Measurements from ENCODE around the gene CDH4. TPM values are rescaled to one million over a fixed set of nuclear protein-coding genes. Genes with fewer than 3 reads are reported as not detected.

Gene CDH4
- total RNA-seq, 2 donors from 2014 or later, result 0.07 to 0.94 TPM

- Histone ChIP-seq H3K36me3 (no peaks in the 10 kb centered on the region), H3K4me3 (no peak overlapping the region), H3K27me3 (no peaks in the 10 kb centered on the region), H3K4me1 (no peaks in the 10 kb centered on the region), H3K9me3 (no peaks in the 10 kb centered on the region), H3K27ac (no peak overlapping the region)
- DNase-seq (ENCODE audit: low spot score), result no peak
- no peak for TF ChIP-seq CTCF (IDR thresholded peaks at IDR 0.05)
Measured at GRCh38 chr20:61809006-61809770, 557.1 kb downstream of the CDH4 start.

GRCh38 chr20:61810066-61810737 lies 558.1 kb downstream of the CDH4 start:
- no peak for TF ChIP-seq CTCF (IDR thresholded peaks at IDR 0.05)

GRCh38 chr20:61810738-61811135 lies 558.7 kb downstream of the CDH4 start:
- no peak for TF ChIP-seq CTCF (IDR thresholded peaks at IDR 0.05)
- Histone ChIP-seq H3K4me3 (no peak overlapping the region), H3K4me1 (no peaks in the 10 kb centered on the region), H3K36me3 (no peaks in the 10 kb centered on the region), H3K27ac (no peak overlapping the region), H3K27me3 (no peaks in the 10 kb centered on the region), H3K9me3 (no peaks in the 10 kb centered on the region)
- no peak for DNase-seq (ENCODE audit: low spot score)

More at GRCh38 chr20:61810066-61810737, 558.1 kb downstream of the CDH4 start:
- Histone ChIP-seq H3K36me3 (no peaks in the 10 kb centered on the region), H3K4me3 (no peak overlapping the region), H3K4me1 (no peaks in the 10 kb centered on the region), H3K27me3 (no peaks in the 10 kb centered on the region), H3K27ac (no peak overlapping the region), H3K9me3 (no peaks in the 10 kb centered on the region)
- no peak for DNase-seq (ENCODE audit: low spot score)

- no peak overlapping the region for H3K27ac ChIP-seq
- DNase-seq (ENCODE audit: low spot score), result no peak
- no peaks in the 10 kb centered on the region for H3K27me3 ChIP-seq
- H3K9me3 ChIP-seq, result no peaks in the 10 kb centered on the region
- TF ChIP-seq CTCF (IDR thresholded peaks at IDR 0.05), result no peak
- no peak overlapping the region for H3K4me3 ChIP-seq
- no peaks in the 10 kb centered on the region for H3K4me1 ChIP-seq
- H3K36me3 ChIP-seq, result no peaks in the 10 kb centered on the region
Measured at GRCh38 chr20:61811166-61811565, 559.1 kb downstream of the CDH4 start.

- H3K27me3 ChIP-seq, result no peaks in the 10 kb centered on the region
- no peak for DNase-seq (ENCODE audit: low spot score)
Measured at GRCh38 chr20:61812121-61812844, 560.2 kb downstream of the CDH4 start.

More at GRCh38 chr20:61812121-61812844, 560.2 kb downstream of the CDH4 start:
- Histone ChIP-seq H3K36me3 (no peaks in the 10 kb centered on the region), H3K4me1 (no peaks in the 10 kb centered on the region), H3K4me3 (no peak overlapping the region), H3K27ac (no peak overlapping the region), H3K9me3 (no peaks in the 10 kb centered on the region)
- TF ChIP-seq CTCF (IDR thresholded peaks at IDR 0.05), result no peak
